GM18951 (cell line): ENCODE measurements around the gene CBFA2T3.
"Not testable (repeated sequence)": the region's sequence is repeated elsewhere in the genome, so short reads cannot be mapped to it uniquely, and the experiment has no call there.

Source experiments
- POLR2A ChIP-seq: IDR thresholded peaks from 4 replicates; pipeline ENCODE4 v1.6.1; 2011; ENCODE audit warnings: mild to moderate bottlenecking; ENCODE audit not compliant: insufficient read length, insufficient read depth; ENCODE audit errors: extremely low read depth
- in situ Hi-C: fragments of 300-500 bp; cut with MboI; formaldehyde crosslinking; loops from one replicate; pipeline ENCODE4 v1.12.0; 2022; ENCODE audit warnings: low sequenced_read_pairs, mixed read lengths, inconsistent platforms; ENCODE audit not compliant: unreplicated experiment

Gene CBFA2T3

DNA sequence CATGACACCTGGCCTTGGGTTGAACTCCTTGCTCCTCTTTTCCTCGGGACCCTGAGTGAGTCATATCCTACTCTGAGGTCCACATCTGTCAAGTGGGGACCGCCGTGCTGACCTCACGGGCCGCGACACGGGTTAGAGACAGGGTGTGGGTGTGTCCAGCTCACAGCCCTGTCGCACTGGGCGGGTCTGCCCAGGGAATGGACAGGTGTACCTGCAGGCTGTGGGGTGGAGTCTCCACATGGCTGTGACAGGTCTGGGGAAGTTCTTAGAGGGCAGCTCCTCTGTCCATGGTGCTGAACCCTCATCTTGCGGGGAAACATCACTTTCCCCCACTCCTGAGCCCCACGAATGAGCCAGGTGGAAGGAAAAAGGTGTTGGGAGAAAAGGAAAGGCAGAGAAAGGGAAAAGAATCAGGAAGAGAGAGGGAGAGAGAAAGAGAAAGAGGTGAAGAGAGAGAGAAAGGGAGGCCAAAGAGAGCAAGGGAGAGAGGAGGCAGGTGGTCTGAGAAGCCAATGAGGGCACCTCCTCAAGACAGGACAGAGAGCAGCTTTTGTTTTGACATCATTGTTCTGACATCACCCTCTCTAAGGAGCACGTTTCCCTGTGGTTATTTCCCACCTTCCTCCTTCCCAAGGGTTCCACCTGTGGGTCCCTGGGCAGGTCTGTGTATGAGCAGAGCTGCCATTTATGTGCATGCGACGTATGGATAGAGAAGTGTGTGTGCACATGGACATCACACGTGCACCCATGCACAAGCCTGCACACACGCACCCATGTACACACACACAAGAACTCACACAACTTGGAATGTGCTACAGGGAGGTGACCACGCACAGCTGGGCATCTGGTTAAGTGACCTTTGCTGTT lies 32.6 kb upstream of the CBFA2T3 start:
- TF ChIP-seq POLR2A = no peak
- in situ Hi-C loops = no loop called here

DNA sequence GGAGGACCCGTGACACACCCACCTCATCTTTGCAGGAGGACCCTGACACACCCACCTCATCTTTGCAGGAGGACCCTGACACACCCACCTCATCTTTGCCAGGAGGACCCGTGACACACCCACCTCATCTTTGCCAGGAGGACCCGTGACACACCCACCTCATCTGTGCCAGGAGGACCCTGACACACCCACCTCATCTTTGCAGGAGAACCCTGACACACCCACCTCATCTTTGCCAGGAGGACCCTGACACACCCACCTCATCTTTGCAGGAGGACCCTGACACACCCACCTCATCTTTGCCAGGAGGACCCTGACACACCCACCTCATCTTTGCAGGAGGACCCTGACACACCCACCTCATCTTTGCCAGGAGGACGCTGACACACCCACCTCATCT lies 31.8 kb upstream of the CBFA2T3 start:
- in situ Hi-C loops = not testable (repeated sequence)

- in situ Hi-C loops = no loop called here
- no peak for TF ChIP-seq POLR2A
Measured at GRCh38 chr16:89007371-89008249, 30.6 kb upstream of the CBFA2T3 start.

GRCh38 chr16:89006036-89006752 lies 29.2 kb upstream of the CBFA2T3 start:
- TF ChIP-seq POLR2A = no peak
- in situ Hi-C loops = no loop called here

DNA sequence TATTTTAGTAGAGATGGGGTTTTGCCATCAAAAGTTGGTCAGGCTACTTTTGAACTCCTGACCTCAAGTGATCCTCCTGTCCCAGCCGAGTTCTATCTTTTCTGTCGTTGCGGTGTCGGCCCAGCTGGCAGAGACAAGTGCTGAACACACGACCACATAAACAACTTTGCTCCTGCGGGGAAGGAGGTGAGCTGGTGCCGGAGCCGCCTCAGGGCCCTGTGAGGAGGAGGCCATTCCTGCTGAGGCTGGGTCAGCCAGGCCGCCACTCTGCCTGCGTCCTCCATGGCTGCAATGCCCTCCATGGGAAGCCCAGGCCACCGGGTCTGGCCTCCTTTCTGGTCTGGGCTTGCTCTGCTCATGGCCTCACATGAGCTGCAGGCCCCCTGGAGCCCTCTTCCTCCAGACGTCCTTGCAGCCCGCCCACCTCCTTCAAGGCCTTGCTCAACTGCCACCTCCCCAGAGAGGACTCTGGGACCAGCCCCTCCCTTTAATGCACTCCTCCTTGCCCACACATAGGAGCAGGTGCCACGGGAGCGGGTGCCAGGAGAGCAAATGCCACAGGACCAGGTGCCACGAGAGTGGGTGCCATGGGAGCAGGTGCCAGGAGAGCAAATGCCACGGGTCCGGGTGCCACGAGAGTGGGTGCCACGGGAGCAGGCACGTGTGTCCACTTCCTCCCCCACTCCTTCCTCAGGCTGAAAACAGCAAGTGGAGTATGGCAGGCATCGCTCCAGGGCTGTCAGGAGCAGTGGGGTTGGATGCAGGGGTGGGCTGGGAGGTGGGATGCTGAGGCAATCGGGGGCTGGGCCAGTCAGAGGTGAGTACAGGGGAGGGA lies 28.4 kb upstream of the CBFA2T3 start:
- TF ChIP-seq POLR2A = no peak
- in situ Hi-C loops = no loop called here

- in situ Hi-C loops = no loop called here
- TF ChIP-seq POLR2A = no peak
Measured at GRCh38 chr16:89004209-89004831, 27.3 kb upstream of the CBFA2T3 start.

DNA sequence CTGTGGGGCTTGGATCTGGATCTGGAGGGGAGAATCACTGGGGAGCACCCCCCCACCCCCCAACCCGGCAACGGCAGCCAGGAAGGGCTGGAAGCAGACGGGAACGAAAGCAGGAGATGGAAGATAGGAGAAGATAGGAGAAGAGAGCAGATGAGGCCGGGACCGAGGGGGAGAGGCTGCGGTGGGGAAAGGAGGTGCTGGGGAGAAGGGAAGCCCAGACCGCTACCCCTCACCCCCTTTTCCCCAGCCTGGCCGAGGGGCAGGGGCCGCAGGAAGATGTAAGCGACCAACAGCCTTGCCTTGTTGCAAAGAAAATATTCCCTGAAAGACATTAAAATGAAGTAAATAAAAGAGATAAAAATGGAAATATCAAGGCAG lies 26.8 kb upstream of the CBFA2T3 start:
- in situ Hi-C loops = no loop called here
- TF ChIP-seq POLR2A = no peak

DNA sequence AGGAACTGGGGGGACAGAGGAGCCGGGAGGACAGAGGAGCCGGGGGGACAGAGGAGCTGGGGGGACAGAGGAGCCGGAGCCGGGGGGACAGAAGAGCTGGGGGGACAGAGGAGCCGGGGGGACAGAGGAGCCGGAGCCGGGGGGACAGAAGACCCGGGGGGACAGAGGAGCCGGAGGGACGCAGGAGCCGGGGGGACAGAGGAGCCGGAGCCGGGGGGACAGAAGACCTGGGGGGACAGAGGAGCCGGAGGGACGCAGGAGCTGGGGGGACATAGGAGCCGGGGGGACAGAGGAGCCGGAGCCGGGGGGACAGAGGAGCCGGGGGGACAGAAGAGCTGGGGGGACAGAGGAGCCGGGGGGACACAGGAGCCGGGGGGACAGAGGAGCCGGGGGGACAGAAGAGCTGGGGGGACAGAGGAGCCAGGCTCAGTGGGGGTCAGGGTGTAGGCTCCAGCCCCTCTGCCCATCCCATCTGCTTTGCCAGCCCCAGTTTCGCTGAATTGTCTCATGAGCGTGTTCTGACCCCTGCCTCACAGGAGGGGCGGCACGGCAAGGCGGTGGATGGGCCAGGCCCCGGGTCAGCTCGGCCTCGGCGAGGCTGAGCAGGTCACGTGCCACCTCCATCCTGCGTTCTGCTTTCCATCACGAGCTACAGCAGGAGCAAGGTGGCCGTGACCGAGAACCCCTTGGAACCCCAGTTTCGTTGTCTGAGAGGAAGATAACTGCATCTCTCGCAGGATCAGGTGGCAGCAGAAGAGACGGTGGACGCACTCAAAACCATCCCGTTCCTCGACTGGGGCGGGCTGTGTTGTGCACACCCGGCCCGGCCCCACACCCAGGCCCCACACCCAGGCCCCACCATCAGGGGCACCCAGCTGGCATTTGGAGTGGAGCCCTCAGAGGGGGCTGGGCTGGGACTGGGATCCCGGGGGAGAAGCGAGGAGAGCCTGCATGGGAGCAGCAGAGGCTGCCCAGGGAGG lies 26.1 kb upstream of the CBFA2T3 start:
- no peak for TF ChIP-seq POLR2A
- in situ Hi-C loops = no loop called here

DNA sequence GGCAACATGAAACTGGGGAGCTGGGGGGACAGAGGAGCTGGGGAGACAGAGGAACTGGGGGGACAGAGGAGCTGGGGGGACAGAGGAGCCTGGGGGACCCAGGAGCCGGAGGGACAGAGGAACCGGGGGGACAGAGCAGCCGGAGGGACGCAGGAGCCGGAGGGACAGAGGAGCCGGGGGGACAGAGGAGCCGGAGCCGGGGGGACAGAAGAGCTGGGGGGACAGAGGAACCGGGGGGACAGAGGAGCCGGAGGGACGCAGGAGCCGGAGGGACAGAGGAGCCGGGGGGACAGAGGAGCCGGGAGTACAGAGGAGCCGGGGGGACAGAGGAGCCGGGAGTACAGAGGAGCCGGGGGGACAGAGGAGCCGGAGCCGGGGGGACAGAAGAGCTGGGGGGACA lies 25.1 kb upstream of the CBFA2T3 start:
- in situ Hi-C loops = not testable (repeated sequence)

DNA sequence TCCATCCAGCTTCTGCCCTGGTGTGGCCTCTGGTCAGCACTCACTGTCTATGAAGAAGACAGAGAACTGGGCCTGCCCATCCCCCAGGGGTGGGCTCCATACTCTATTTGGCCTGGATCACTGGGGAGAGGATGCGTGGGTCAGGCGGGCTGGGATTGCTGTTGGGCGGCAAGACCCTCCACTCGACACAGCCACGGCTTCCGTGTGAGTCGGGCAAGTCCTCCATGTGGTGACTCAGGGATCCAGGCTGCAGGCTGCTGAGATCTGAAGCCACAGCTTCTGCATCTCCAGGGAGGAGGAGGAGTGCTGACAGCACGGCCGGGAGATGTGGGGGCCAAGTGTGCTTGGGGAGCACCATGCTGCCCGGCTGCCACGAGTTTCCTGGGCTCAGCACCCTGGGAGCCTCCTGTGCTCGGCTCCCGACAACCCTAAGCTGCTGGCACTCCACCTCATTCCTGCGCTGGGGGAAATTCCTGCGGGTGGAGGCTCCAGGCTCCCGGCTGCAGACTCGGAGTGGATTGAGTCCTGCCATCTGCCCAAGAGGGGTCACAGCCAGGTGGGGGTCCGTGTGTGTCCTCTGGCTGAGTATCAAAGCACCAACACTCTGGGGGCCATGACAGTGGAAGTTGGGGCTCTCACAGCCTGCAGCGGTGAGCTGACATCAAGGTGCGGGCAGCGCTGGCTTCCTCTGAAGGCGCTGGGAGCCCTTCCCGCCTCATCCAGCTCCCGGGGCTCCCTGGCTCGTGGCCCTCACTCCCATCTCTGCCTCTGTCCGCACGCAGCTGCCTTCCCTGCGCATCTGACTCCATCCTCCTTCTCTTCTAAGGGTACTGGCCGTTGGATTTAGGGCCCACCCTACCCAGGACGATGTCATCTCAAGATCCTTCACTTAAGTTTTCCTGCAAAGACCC lies 24.4 kb upstream of the CBFA2T3 start:
- no peak for TF ChIP-seq POLR2A
- in situ Hi-C loops = no loop called here
